ENCODE data around the gene OR5P2. TPM values are rescaled to one million over a fixed set of nuclear protein-coding genes. Genes with fewer than 3 reads are reported as not detected.

The OR5P2 gene
- total RNA-seq, 2 donors from 2014 or later: not detected

DNA sequence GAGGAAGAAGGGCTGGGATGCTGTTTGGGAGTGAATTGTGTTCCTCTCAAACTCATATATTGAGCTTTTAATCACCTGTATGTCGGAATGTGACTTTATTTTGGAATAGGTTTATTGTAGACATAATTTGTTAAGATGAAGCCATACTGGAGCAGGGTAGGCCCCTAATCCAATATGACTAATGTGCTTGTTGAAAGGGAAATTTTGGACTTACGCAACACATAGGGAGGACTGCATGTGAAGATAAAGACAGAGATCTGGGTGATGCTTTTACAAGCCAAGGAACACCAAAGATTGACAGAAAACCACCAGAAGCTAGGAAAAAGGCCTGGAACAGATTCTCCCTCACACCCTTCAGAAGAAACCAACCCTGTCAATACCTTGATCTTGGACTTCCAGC, 47.3 kb downstream of the OR5P2 start:
- Mint-ChIP-seq H3K27ac (no peak overlapping the region), H3K36me3 (ENCODE audit: low read depth) (no peaks in the 10 kb centered on the region), H3K27me3 (peaks cover 3% of the 10 kb centered on the region), H3K4me3 (no peak overlapping the region), H3K9me3 (no peaks in the 10 kb centered on the region), H3K4me1 (no peaks in the 10 kb centered on the region)
- no peak for ATAC-seq (replicated peaks)

Other genes with a start within 250 kb of the OR5P2 start
- gene CYB5R2, start 123.4 kb downstream of the OR5P2 start, total RNA-seq: 1 to 10 TPM; 1.5 to 3.1 TPM
- gene OVCH2, start 90.5 kb downstream of the OR5P2 start, total RNA-seq: not detected
- not detected for gene OR5P3, start 33.9 kb upstream of the OR5P2 start, total RNA-seq
- gene OR10A6, start 134.3 kb upstream of the OR5P2 start, total RNA-seq: not detected
- gene OR10A3, start 144.8 kb upstream of the OR5P2 start, total RNA-seq: not detected
- gene NLRP10, start 168.5 kb upstream of the OR5P2 start, total RNA-seq: not detected
- 100 to 1,000 TPM; 320 to 342 TPM for gene EIF3F, start 190.4 kb upstream of the OR5P2 start, total RNA-seq

Measured in activated T-helper 17 cell treated with anti-CD3 and anti-CD28 coated beads, Interleukin-2, amount 50 U/mL, for 72 hours (primary cell).